SK-N-SH (cell line): Measurements from ENCODE around the gene PLCB1. TPM values are rescaled to one million over a fixed set of nuclear protein-coding genes. Genes with fewer than 3 reads are reported as not detected.

Source experiments
- CTCF ChIA-PET: fragments of 300-600, 350-600 bp; formaldehyde crosslinking; extraction: SDS; loops from one replicate; lab custom pipeline; 2021; lab: Yijun Ruan, JAX
- POLR2A ChIA-PET: fragments of 350-600 bp; sonication (Branson Sonifier 250); formaldehyde crosslinking; extraction: SDS; loops from one replicate; lab custom pipeline; 2020; ENCODE audit warnings: antibody characterized with exemption, inconsistent platforms; lab: Yijun Ruan, JAX
- DNase-seq: peaks from one replicate; pipeline ENCODE4 v3.0.0; 2012
- H2AFZ ChIP-seq: fragments of 200-600 bp; sonication (generic); 2 replicates; pipeline ENCODE4 v1.8.1; 2016; ENCODE audit warnings: antibody characterized with exemption, mild to moderate bottlenecking, low read depth
- H3F3A ChIP-seq: fragments of 200-600 bp; sonication (generic); replicated peaks from 2 replicates; pipeline ENCODE3; 2016; ENCODE audit warnings: antibody characterized with exemption, mild to moderate bottlenecking; ENCODE audit not compliant: insufficient read depth
- H3K27ac ChIP-seq, 2 experiments: fragments of 200-500 bp in 1 of 2; fragments of 200-600 bp in 1 of 2; sonication (Bioruptor generic) in 1 of 2; sonication (generic), shearing (Covaris generic) in 1 of 2; 2 replicates each; pipeline versions ENCODE4 v1.5.1 to v1.6.1; 2014 to 2016; ENCODE audit warnings: low read depth in 2 of 2, inconsistent platforms in 1 of 2, low read length in 1 of 2, mild to moderate bottlenecking in 1 of 2, mixed read lengths in 1 of 2
- H3K27me3 ChIP-seq: fragments of 200-600 bp; sonication (generic), shearing (Covaris generic); 2 replicates; pipeline ENCODE4 v1.6.1; 2016; ENCODE audit warnings: mixed run types; ENCODE audit not compliant: insufficient read depth
- H3K36me3 ChIP-seq, 2 experiments: fragments of 200-500 bp in 1 of 2; fragments of 200-600 bp in 1 of 2; sonication (Bioruptor generic) in 1 of 2; sonication (generic) in 1 of 2; replicated peaks in 1 of 2; 2 replicates each; pipeline versions ENCODE3 to v1.5.1; 2014 to 2016; ENCODE audit warnings: low read length in 1 of 2, mild to moderate bottlenecking in 1 of 2; ENCODE audit not compliant: insufficient read depth in 2 of 2, control insufficient read depth in 1 of 2
- H3K4me1 ChIP-seq, 2 experiments: fragments of 200-500 bp in 1 of 2; fragments of 200-600 bp in 1 of 2; sonication (Bioruptor generic) in 1 of 2; sonication (generic), shearing (Covaris generic) in 1 of 2; 2 replicates each; pipeline versions ENCODE4 v1.5.1 to v1.6.1; 2014 to 2016; ENCODE audit warnings: low read depth in 1 of 2, low read length in 1 of 2, mixed run types in 1 of 2; ENCODE audit not compliant: insufficient read depth in 2 of 2, control insufficient read depth in 1 of 2
- H3K4me2 ChIP-seq: fragments of 200-600 bp; sonication (generic), shearing (Covaris generic); 2 replicates; pipeline ENCODE4 v1.6.1; 2017; ENCODE audit warnings: mixed run types
- H3K4me3 ChIP-seq, 2 experiments: fragments of 200-500 bp in 1 of 2; fragments of 200-600 bp in 1 of 2; sonication (Bioruptor generic) in 1 of 2; sonication (generic), shearing (Covaris generic) in 1 of 2; 2 replicates each; pipeline versions ENCODE4 v1.5.1 to v1.8.1; 2014 to 2016; ENCODE audit warnings: low read depth in 2 of 2, inconsistent platforms in 1 of 2, low read length in 1 of 2, mild to moderate bottlenecking in 1 of 2, mixed read lengths in 1 of 2, moderate library complexity in 1 of 2
- H3K79me2 ChIP-seq: fragments of 200-600 bp; sonication (generic); 2 replicates; pipeline ENCODE4 v1.8.1; 2017; ENCODE audit warnings: mild to moderate bottlenecking; ENCODE audit not compliant: insufficient read depth
- H3K9ac ChIP-seq: fragments of 200-600 bp; sonication (generic); 2 replicates; pipeline ENCODE4 v1.6.1; 2017; ENCODE audit warnings: mixed run types
- H3K9me2 ChIP-seq: fragments of 200-600 bp; sonication (generic); 2 replicates; pipeline ENCODE4 v1.6.1; 2017; ENCODE audit warnings: mixed run types
- H3K9me3 ChIP-seq: fragments of 200-600 bp; sonication (generic); 2 replicates; pipeline ENCODE4 v1.6.1; 2017; ENCODE audit warnings: mixed run types, mild to moderate bottlenecking, moderate library complexity
- H4K20me1 ChIP-seq: fragments of 200-600 bp; sonication (generic); 2 replicates; pipeline ENCODE4 v1.6.1; 2017; ENCODE audit warnings: mild to moderate bottlenecking, mixed run types; ENCODE audit not compliant: insufficient read depth
- ELF1 ChIP-seq: IDR thresholded peaks from 2 replicates; pipeline ENCODE4 v1.4.0; 2012
- FOXM1 ChIP-seq: IDR thresholded peaks from 2 replicates; pipeline ENCODE4 v1.4.0; 2012; ENCODE audit warnings: low read depth, mild to moderate bottlenecking
- GATA2 ChIP-seq: sonication (generic); formaldehyde crosslinking; IDR thresholded peaks from 2 replicates; pipeline ENCODE4 v1.5.0; 2020; ENCODE audit warnings: mild to moderate bottlenecking, missing genetic modification reagents
- JUND ChIP-seq: IDR thresholded peaks from 2 replicates; pipeline ENCODE4 v1.4.0; 2012
- MAX ChIP-seq: IDR thresholded peaks from 2 replicates; pipeline ENCODE4 v1.4.0; 2012; ENCODE audit warnings: low read depth
- MEF2A ChIP-seq: IDR thresholded peaks from 2 replicates; pipeline ENCODE4 v1.4.0; 2012; ENCODE audit warnings: low read depth, borderline replicate concordance
- NFIC ChIP-seq: IDR thresholded peaks from 2 replicates; pipeline ENCODE4 v1.4.0; 2012; ENCODE audit warnings: borderline replicate concordance
- PBX3 ChIP-seq: IDR thresholded peaks from 2 replicates; pipeline ENCODE4; 2012
- POLR2AphosphoS5 ChIP-seq: IDR thresholded peaks from 2 replicates; pipeline ENCODE4 v1.6.1; 2012; ENCODE audit warnings: low read depth, low read length
- RAD21 ChIP-seq: IDR thresholded peaks from 2 replicates; pipeline ENCODE4 v1.6.1; 2012; ENCODE audit warnings: mild to moderate bottlenecking, low read length
- RCOR1 ChIP-seq: fragments of 150-350 bp; IDR thresholded peaks from 2 replicates; pipeline ENCODE4 v1.6.1; 2017; ENCODE audit warnings: antibody characterized with exemption, low read length
- RFX5 ChIP-seq: IDR thresholded peaks from 2 replicates; pipeline ENCODE4 v1.6.1; 2012; ENCODE audit warnings: mild to moderate bottlenecking, improper control_type of control experiment, low read length
- SMC3 ChIP-seq: IDR thresholded peaks from 2 replicates; pipeline ENCODE4 v1.6.1; 2012; ENCODE audit warnings: low read depth, low read length, improper control_type of control experiment
- TAF1 ChIP-seq: IDR thresholded peaks from 2 replicates; pipeline ENCODE4 v1.6.1; 2012; ENCODE audit warnings: low read depth, mild to moderate bottlenecking, low read length, moderate library complexity, borderline replicate concordance
- TCF12 ChIP-seq: IDR thresholded peaks from 2 replicates; pipeline ENCODE4 v1.4.0; 2012
- TEAD4 ChIP-seq: IDR thresholded peaks from 2 replicates; pipeline ENCODE4 v1.4.0; 2012; ENCODE audit warnings: mild to moderate bottlenecking, borderline replicate concordance; ENCODE audit not compliant: insufficient read depth
- ZBTB33 ChIP-seq: IDR thresholded peaks from 2 replicates; pipeline ENCODE4 v1.4.0; 2012; ENCODE audit warnings: low read depth, borderline replicate concordance
- WGBS: methylation state at CpG from one replicate; pipeline ENCODE4 v1.1.6; 2017; ENCODE audit warnings: low lambda C conversion rate; 5-methylcytosine and 5-hydroxymethylcytosine counted together
- polyA plus RNA-seq, 3 experiments: library from polyadenylated mRNA; depleted of rRNA; stranded (reverse); fragments of >200 nt; gene quantifications; 2 replicates each; pipeline ENCODE4 v1.2.3, GENCODE V29; 2012

The PLCB1 gene
- polyA plus RNA-seq, 1 of the 3 experiments (the other 2 are of a cell fraction): 10.5 TPM

- POLR2A ChIA-PET: no interaction called here
- Histone ChIP-seq H3K9me3 (no peaks in the 10 kb centered on the region), H3K79me2 (peaks cover 53% of the 10 kb centered on the region), H3K36me3 (peaks cover 0 to 3% of the 10 kb centered on the region in 2 experiments)
- TF ChIP-seq RFX5: no peak
- TF ChIP-seq, all 33 proteins: peak for 0
- no peaks in the 10 kb centered on the region for H4K20me1 ChIP-seq
- no peaks in the 10 kb centered on the region for H3K27me3 ChIP-seq
- H3K4me1 ChIP-seq: no peaks in the 10 kb centered on the region
- H3K4me3 ChIP-seq: no peak overlapping the region
- H3K9me2 ChIP-seq: no peaks in the 10 kb centered on the region
- no peaks in the 10 kb centered on the region for H3F3A ChIP-seq
- no peak overlapping the region for H3K27ac ChIP-seq
- H3K9ac ChIP-seq: no peak overlapping the region
- no peak overlapping the region for H3K4me2 ChIP-seq
- no peak for DNase-seq
- WGBS: 82% methylated on average over 2 of the region's 2 CpGs
- H2AFZ ChIP-seq: no peak overlapping the region
- CTCF ChIA-PET: no interaction called here
Observed at GRCh38 chr20:8183526-8183925, 51.5 kb downstream of the PLCB1 start.

- Histone ChIP-seq H3K27ac (no peak overlapping the region), H4K20me1 (no peaks in the 10 kb centered on the region), H2AFZ (no peak overlapping the region), H3K36me3 (peaks cover 0 to 6% of the 10 kb centered on the region in 2 experiments), H3K4me2 (no peak overlapping the region), H3K79me2 (peaks cover 46% of the 10 kb centered on the region), H3K9ac (no peak overlapping the region), H3K27me3 (no peaks in the 10 kb centered on the region), H3K9me3 (no peaks in the 10 kb centered on the region), H3K9me2 (no peaks in the 10 kb centered on the region), H3K4me1 (peaks cover 0 to 5% of the 10 kb centered on the region in 2 experiments; a peak in 2 of 4 replicates), H3F3A (no peaks in the 10 kb centered on the region), H3K4me3 (no peak overlapping the region)
- ChIA-PET POLR2A (no interaction called here), CTCF (no interaction called here)
- no peak for DNase-seq
- WGBS: 89% methylated on average over 2 of the region's 2 CpGs
- no peak for TF ChIP-seq RAD21
- no peak for TF ChIP-seq JUND
- no peak for TF ChIP-seq POLR2AphosphoS5
- no peak for TF ChIP-seq TEAD4
- TF ChIP-seq RCOR1: no peak
- no peak for TF ChIP-seq ELF1
- no peak for TF ChIP-seq TCF12
- no peak for TF ChIP-seq NFIC
- no peak for TF ChIP-seq MAX
- TF ChIP-seq ZBTB33: no peak
- no peak for TF ChIP-seq RFX5
- no peak for TF ChIP-seq SMC3
- no peak for TF ChIP-seq TAF1
- TF ChIP-seq MEF2A: no peak
- TF ChIP-seq FOXM1: no peak
- no peak for TF ChIP-seq PBX3
- TF ChIP-seq GATA2 (CRISPR knock-in tag): no peak
Observed at GRCh38 chr20:8187740-8188139, 55.7 kb downstream of the PLCB1 start.
